ENCODE results near the gene IGSF1. TPM values are rescaled to one million over a fixed set of nuclear protein-coding genes. Genes with fewer than 3 reads are reported as not detected.
"Not testable (repeated sequence)": the region's sequence is repeated elsewhere in the genome, so short reads cannot be mapped to it uniquely, and the experiment has no call there.

Gene IGSF1
- total RNA-seq, 3 donors from 2014 or later = 0.96 to 15.1 (median 7.5) TPM

- TF ChIP-seq CTCF (IDR thresholded peaks at IDR 0.05) (no peak), POLR2A (IDR thresholded peaks at IDR 0.05) (no peak), POLR2AphosphoS5 (IDR thresholded peaks at IDR 0.05) (no peak)
- no peaks in the 10 kb centered on the region for H3K9me3 ChIP-seq
- H3K4me3 ChIP-seq = no peak overlapping the region
- H3K36me3 ChIP-seq = no peaks in the 10 kb centered on the region
- H3K27me3 ChIP-seq = peaks cover 0 to 43% of the 10 kb centered on the region in 2 donors
- H3K4me1 ChIP-seq = no peaks in the 10 kb centered on the region
- H3K27ac ChIP-seq = no peak overlapping the region
- intact Hi-C loops (cut with DNase I; ENCODE audit: low total_unique reads) = no loop called here
- DNase-seq (ENCODE audit: low spot score in 2 of 2) = no peak
These were observed 24.4 kb downstream of the IGSF1 start for GRCh38 chrX:131264665-131265064.

GRCh38 chrX:131264053-131264452, 25.1 kb downstream of the IGSF1 start:
- no peak overlapping the region for H3K27ac ChIP-seq
- no peaks in the 10 kb centered on the region for H3K36me3 ChIP-seq
- DNase-seq (ENCODE audit: low spot score in 2 of 2) = no peak
- H3K27me3 ChIP-seq = peaks cover 0 to 39% of the 10 kb centered on the region in 2 donors
- H3K4me1 ChIP-seq = no peaks in the 10 kb centered on the region
- H3K9me3 ChIP-seq = no peaks in the 10 kb centered on the region
- intact Hi-C loops (cut with DNase I; ENCODE audit: low total_unique reads) = no loop called here
- H3K4me3 ChIP-seq = no peak overlapping the region
- TF ChIP-seq POLR2AphosphoS5 (IDR thresholded peaks at IDR 0.05) (no peak), CTCF (IDR thresholded peaks at IDR 0.05) (no peak), POLR2A (IDR thresholded peaks at IDR 0.05) (no peak)

GRCh38 chrX:131262738-131263679, 26.1 kb downstream of the IGSF1 start:
- H3K4me1 ChIP-seq = no peaks in the 10 kb centered on the region
- intact Hi-C loops (cut with DNase I; ENCODE audit: low total_unique reads) = no loop called here

GRCh38 chrX:131262200-131262599, 26.9 kb downstream of the IGSF1 start:
- Histone ChIP-seq H3K27me3 (peaks cover 0 to 29% of the 10 kb centered on the region in 2 donors), H3K4me1 (no peaks in the 10 kb centered on the region), H3K4me3 (no peak overlapping the region), H3K27ac (no peak overlapping the region), H3K9me3 (no peaks in the 10 kb centered on the region), H3K36me3 (no peaks in the 10 kb centered on the region)
- TF ChIP-seq CTCF (IDR thresholded peaks at IDR 0.05) = no peak
- TF ChIP-seq POLR2A (IDR thresholded peaks at IDR 0.05) = no peak
- TF ChIP-seq POLR2AphosphoS5 (IDR thresholded peaks at IDR 0.05) = no peak
- DNase-seq (ENCODE audit: low spot score in 2 of 2) = no peak
- intact Hi-C loops (cut with DNase I; ENCODE audit: low total_unique reads) = no loop called here

More at GRCh38 chrX:131262738-131263679, 26.1 kb downstream of the IGSF1 start:
- no peak for DNase-seq (ENCODE audit: low spot score in 2 of 2)
- Histone ChIP-seq H3K27ac (no peak overlapping the region), H3K9me3 (no peaks in the 10 kb centered on the region), H3K27me3 (peaks cover 0 to 30% of the 10 kb centered on the region in 2 donors), H3K4me3 (no peak overlapping the region), H3K36me3 (no peaks in the 10 kb centered on the region)
- TF ChIP-seq POLR2AphosphoS5 (IDR thresholded peaks at IDR 0.05) (no peak), POLR2A (IDR thresholded peaks at IDR 0.05) (no peak), CTCF (IDR thresholded peaks at IDR 0.05) (no peak)

GRCh38 chrX:131257367-131257766, 31.7 kb downstream of the IGSF1 start:
- Histone ChIP-seq H3K4me1 (no peaks in the 10 kb centered on the region), H3K4me3 (no peak overlapping the region), H3K27me3 (peaks cover 0 to 16% of the 10 kb centered on the region in 2 donors), H3K9me3 (no peaks in the 10 kb centered on the region), H3K27ac (no peak overlapping the region), H3K36me3 (no peaks in the 10 kb centered on the region)
- DNase-seq (ENCODE audit: low spot score in 2 of 2) = no peak
- no peak for TF ChIP-seq POLR2AphosphoS5 (IDR thresholded peaks at IDR 0.05)
- TF ChIP-seq CTCF (IDR thresholded peaks at IDR 0.05) = no peak
- no peak for TF ChIP-seq POLR2A (IDR thresholded peaks at IDR 0.05)
- intact Hi-C loops (cut with DNase I; ENCODE audit: low total_unique reads) = no loop called here

- H3K9me3 ChIP-seq; H3K4me3 ChIP-seq; H3K27me3 ChIP-seq; DNase-seq (ENCODE audit: low spot score in 2 of 2); intact Hi-C loops (cut with DNase I; ENCODE audit: low total_unique reads); H3K36me3 ChIP-seq; H3K4me1 ChIP-seq; H3K27ac ChIP-seq: not testable (repeated sequence)
These were observed 37.9 kb downstream of the IGSF1 start for GRCh38 chrX:131250984-131251738.
